ENCODE data around the gene PDE12. TPM values are rescaled to one million over a fixed set of nuclear protein-coding genes. Genes with fewer than 3 reads are reported as not detected.

PDE12 gene
- total RNA-seq, 2 experiments from 2014 or later = 19.2 to 19.9 TPM

GRCh38 chr3:57586778-57587177 is 30.7 kb downstream of the PDE12 start:
- Mint-ChIP-seq H3K27me3 (no peaks in the 10 kb centered on the region), H3K4me3 (no peak overlapping the region), H3K36me3 (ENCODE audit: low read depth) (peaks cover 20% of the 10 kb centered on the region), H3K9me3 (ENCODE audit: low read depth) (no peaks in the 10 kb centered on the region), H3K4me1 (peaks cover 26% of the 10 kb centered on the region), H3K27ac (peak overlapping the region; percentile 78)
- intact Hi-C loops (cut with DNase I, micrococcal nuclease) = no loop called here
- ChIA-PET POLR2A (no interaction called here), CTCF (interaction anchor here (0.9 kb wide), 1 partner anchor 26 kb away, joined by 3 read pairs; no protein-coding TSS in a partner anchor)
- DNase-seq (peak; percentile 41), ATAC-seq (peak; percentile 51)

GRCh38 chr3:57587905-57588304 is 31.8 kb downstream of the PDE12 start:
- Mint-ChIP-seq H3K36me3 (ENCODE audit: low read depth) (peaks cover 17% of the 10 kb centered on the region), H3K4me1 (peaks cover 33% of the 10 kb centered on the region), H3K27me3 (no peaks in the 10 kb centered on the region), H3K9me3 (ENCODE audit: low read depth) (no peaks in the 10 kb centered on the region), H3K27ac (no peak overlapping the region), H3K4me3 (no peak overlapping the region)
- no peak for ATAC-seq
- no peak for DNase-seq
- intact Hi-C loops (cut with DNase I, micrococcal nuclease) = no loop called here
- CTCF ChIA-PET = interaction anchor here (0.9 kb wide), 1 partner anchor 9 kb away, joined by 3 read pairs; no protein-coding TSS in a partner anchor
- POLR2A ChIA-PET = no interaction called here

GRCh38 chr3:57592306-57592705 is 36.2 kb downstream of the PDE12 start:
- DNase-seq (no peak), ATAC-seq (no peak)
- Mint-ChIP-seq H3K27me3 (no peaks in the 10 kb centered on the region), H3K4me3 (no peak overlapping the region), H3K27ac (no peak overlapping the region), H3K36me3 (ENCODE audit: low read depth) (peaks cover 17% of the 10 kb centered on the region), H3K9me3 (ENCODE audit: low read depth) (no peaks in the 10 kb centered on the region), H3K4me1 (peaks cover 32% of the 10 kb centered on the region)
- ChIA-PET CTCF (interaction anchor here (0.5 to 1.2 kb wide), 3 partner anchors 17 to 224 kb away, joined by 3 to 4 read pairs (median 3); no protein-coding TSS in a partner anchor), POLR2A (interaction anchor here (0.6 to 1.1 kb wide), 2 partner anchors 163 to 820 kb away, joined by 3 read pairs; no protein-coding TSS in a partner anchor)
- intact Hi-C loops (cut with DNase I, micrococcal nuclease) = loop anchor here in 1 of 2 experiments (10.0 kb wide), 3 partner anchors 718 to 838 kb away; no protein-coding TSS in a partner anchor

- peaks cover 23% of the 10 kb centered on the region for H3K36me3 Mint-ChIP-seq (ENCODE audit: low read depth)
- CTCF ChIA-PET = interaction anchor here (0.5 to 0.7 kb wide), 2 partner anchors 16 to 97 kb away, joined by 3 read pairs; no protein-coding TSS in a partner anchor
- POLR2A ChIA-PET = interaction anchor here (0.7 kb wide), 1 partner anchor 679 kb away, joined by 3 read pairs; no protein-coding TSS in a partner anchor
- H3K9me3 Mint-ChIP-seq (ENCODE audit: low read depth) = no peaks in the 10 kb centered on the region
- ATAC-seq = no peak
- H3K4me3 Mint-ChIP-seq = peak overlapping the region; percentile 98
- no peak for DNase-seq
- peaks cover 31% of the 10 kb centered on the region for H3K4me1 Mint-ChIP-seq
- H3K27me3 Mint-ChIP-seq = no peaks in the 10 kb centered on the region
- H3K27ac Mint-ChIP-seq = peak overlapping the region; percentile 64
- intact Hi-C loops (cut with DNase I, micrococcal nuclease) = loop anchor here in 1 of 2 experiments (10.0 kb wide), 3 partner anchors 719 to 839 kb away; no protein-coding TSS in a partner anchor
Observed at GRCh38 chr3:57594144-57594543, 38.1 kb downstream of the PDE12 start.

- intact Hi-C loops (cut with DNase I, micrococcal nuclease) = loop anchor here in 1 of 2 experiments (10.0 kb wide), 3 partner anchors 720 to 840 kb away; no protein-coding TSS in a partner anchor
- H3K27ac Mint-ChIP-seq = peak overlapping the region; percentile 64
- ATAC-seq (no peak), DNase-seq (no peak)
- peaks cover 25% of the 10 kb centered on the region for H3K36me3 Mint-ChIP-seq (ENCODE audit: low read depth)
- peak overlapping the region; percentile 98 for H3K4me3 Mint-ChIP-seq
- peaks cover 35% of the 10 kb centered on the region for H3K4me1 Mint-ChIP-seq
- H3K27me3 Mint-ChIP-seq = no peaks in the 10 kb centered on the region
- ChIA-PET CTCF (interaction anchor here (0.7 to 1.1 kb wide), 2 partner anchors 16 to 26 kb away, joined by 3 read pairs; no protein-coding TSS in a partner anchor), POLR2A (no interaction called here)
- H3K9me3 Mint-ChIP-seq (ENCODE audit: low read depth) = no peaks in the 10 kb centered on the region
Observed at GRCh38 chr3:57594576-57594975, 38.5 kb downstream of the PDE12 start.

- H3K4me1 Mint-ChIP-seq = peaks cover 35% of the 10 kb centered on the region
Observed at GRCh38 chr3:57596495-57597126, 40.5 kb downstream of the PDE12 start.

GRCh38 chr3:57597127-57597923 is 41.3 kb downstream of the PDE12 start, which contains the start of gene ARF4:
TSS of gene ARF4 (minus strand) at chr3:57597344. CDS start at chr3:57597140, 204 bp downstream.
- Mint-ChIP-seq H3K9me3 (ENCODE audit: low read depth) (no peaks in the 10 kb centered on the region), H3K27me3 (no peaks in the 10 kb centered on the region), H3K36me3 (ENCODE audit: low read depth) (peaks cover 33% of the 10 kb centered on the region), H3K27ac (peak within 1 kb of the TSS; percentile 99), H3K4me3 (peak within 1 kb of the TSS; percentile 98), H3K4me1 (peaks cover 30% of the 10 kb centered on the region)
- peak; percentile 99 for DNase-seq
- ChIA-PET POLR2A (interaction anchor here (0.7 to 2.8 kb wide), 5 partner anchors 41 to 161 kb away, joined by 3 to 30 read pairs (median 4); partner anchors contain the start of genes DENND6A, PDE12 and SLMAP), CTCF (interaction anchor here (0.5 to 3.1 kb wide), 7 partner anchors 16 to 1133 kb away, joined by 3 to 10 read pairs (median 3); partner anchors contain the start of genes ARHGEF3, PDE12 and SLMAP)
- intact Hi-C loops (cut with DNase I, micrococcal nuclease) = loop anchor here (1.0 to 10.0 kb wide), 16 partner anchors 40 to 915 kb away; partner anchors contain the start of genes APPL1 (in 2 of the 2), SLMAP (in 2 of the 2), ABHD6 (in 1 of the 2) and ARHGEF3 (in 1 of the 2)
- peak; percentile 94 for ATAC-seq

More at GRCh38 chr3:57596495-57597126, 40.5 kb downstream of the PDE12 start:
- Mint-ChIP-seq H3K36me3 (ENCODE audit: low read depth) (peaks cover 32% of the 10 kb centered on the region), H3K4me3 (peak overlapping the region; percentile 98), H3K27ac (peak overlapping the region; percentile 92), H3K27me3 (no peaks in the 10 kb centered on the region), H3K9me3 (ENCODE audit: low read depth) (no peaks in the 10 kb centered on the region)
- intact Hi-C loops (cut with DNase I, micrococcal nuclease) = loop anchor here (1.0 to 10.0 kb wide), 16 partner anchors 39 to 914 kb away; partner anchors contain the start of genes APPL1 (in 2 of the 2), SLMAP (in 2 of the 2), ABHD6 (in 1 of the 2) and ARHGEF3 (in 1 of the 2)
- POLR2A ChIA-PET = interaction anchor here (0.6 to 2.8 kb wide), 6 partner anchors 40 to 510 kb away, joined by 3 to 30 read pairs (median 5); partner anchors contain the start of genes DENND6A, PDE12 and SLMAP
- ATAC-seq (no peak), DNase-seq (peak; percentile 76)
- CTCF ChIA-PET = interaction anchor here (0.6 to 3.1 kb wide), 6 partner anchors 16 to 496 kb away, joined by 3 to 10 read pairs (median 4); partner anchors contain the start of gene PDE12

- ChIA-PET CTCF (interaction anchor here (0.6 to 1.7 kb wide), 4 partner anchors 157 to 569 kb away, joined by 3 to 6 read pairs (median 4); no protein-coding TSS in a partner anchor), POLR2A (no interaction called here)
- no peaks in the 10 kb centered on the region for H3K9me3 Mint-ChIP-seq (ENCODE audit: low read depth)
- H3K4me3 Mint-ChIP-seq = peak overlapping the region; percentile 98
- DNase-seq = no peak
- no peaks in the 10 kb centered on the region for H3K27me3 Mint-ChIP-seq
- intact Hi-C loops (cut with DNase I, micrococcal nuclease) = loop anchor here (5.0 to 10.0 kb wide), 8 partner anchors 202 to 844 kb away; partner anchors contain the start of genes APPL1 (in 1 of the 2), ARHGEF3 (in 1 of the 2), IL17RD (in 1 of the 2) and PDHB (in 1 of the 2)
- peak overlapping the region; percentile 99 for H3K27ac Mint-ChIP-seq
- H3K4me1 Mint-ChIP-seq = peaks cover 22% of the 10 kb centered on the region
- ATAC-seq = no peak
- H3K36me3 Mint-ChIP-seq (ENCODE audit: low read depth) = peaks cover 32% of the 10 kb centered on the region
Observed at GRCh38 chr3:57598765-57599360, 42.8 kb downstream of the PDE12 start.

GRCh38 chr3:57600195-57600594 is 44.1 kb downstream of the PDE12 start:
- Mint-ChIP-seq H3K4me3 (no peak overlapping the region), H3K27me3 (no peaks in the 10 kb centered on the region), H3K9me3 (ENCODE audit: low read depth) (no peaks in the 10 kb centered on the region), H3K27ac (peak overlapping the region; percentile 31), H3K36me3 (ENCODE audit: low read depth) (peaks cover 34% of the 10 kb centered on the region), H3K4me1 (peaks cover 11% of the 10 kb centered on the region)
- ChIA-PET CTCF (interaction anchor here (1.7 kb wide), 1 partner anchor 203 kb away, joined by 6 read pairs; no protein-coding TSS in a partner anchor), POLR2A (no interaction called here)
- intact Hi-C loops (cut with DNase I, micrococcal nuclease) = no loop called here
- ATAC-seq (no peak), DNase-seq (no peak)

GRCh38 chr3:57604971-57605370 is 48.9 kb downstream of the PDE12 start:
- POLR2A ChIA-PET = no interaction called here
- CTCF ChIA-PET = no interaction called here
- no peaks in the 10 kb centered on the region for H3K4me1 Mint-ChIP-seq
- no peaks in the 10 kb centered on the region for H3K27me3 Mint-ChIP-seq
- H3K27ac Mint-ChIP-seq = no peak overlapping the region
- peaks cover 20% of the 10 kb centered on the region for H3K9me3 Mint-ChIP-seq (ENCODE audit: low read depth)
- ATAC-seq = no peak
- H3K4me3 Mint-ChIP-seq = no peak overlapping the region
- H3K36me3 Mint-ChIP-seq (ENCODE audit: low read depth) = peaks cover 46% of the 10 kb centered on the region
- intact Hi-C loops (cut with DNase I, micrococcal nuclease) = no loop called here
- DNase-seq = no peak
